Stimulated activated CD4-positive, alpha-beta T cell treated with anti-CD3 and anti-CD28 coated beads, Interleukin-1b, Interleukin-23, amount 100 ng/mL, for 1 hour (primary cell): Measurements from ENCODE around the gene CORT.
A peak's percentile ranks its signal among the peaks of the same experiment; 100 is the strongest.
"Not testable (repeated sequence)": the region's sequence is repeated elsewhere in the genome, so short reads cannot be mapped to it uniquely, and the experiment has no call there.

Source experiments
- DNase-seq, 2 donors: peaks; one replicate each; pipeline ENCODE4 v3.0.0-alpha.2; 2020; ENCODE audit warnings: low read depth in 2 of 2

The CORT gene

GRCh38 chr1:10449751-10450150 lies at the start of gene CORT:
Gene CORT (plus strand): TSS chr1:10450031. CDS start chr1:10450224, 193 bp downstream.
- no peak for DNase-seq

GRCh38 chr1:10401281-10401680 lies 48.5 kb upstream of the CORT start:
- no peak for DNase-seq

GRCh38 chr1:10402729-10403274 lies 47.0 kb upstream of the CORT start:
- DNase-seq, result no peak

- no peak for DNase-seq
Observed at GRCh38 chr1:10407201-10407600, 42.6 kb upstream of the CORT start.

GRCh38 chr1:10415211-10415930 lies 34.5 kb upstream of the CORT start:
- no peak for DNase-seq

- DNase-seq, result not testable (repeated sequence)
Observed at GRCh38 chr1:10415967-10416366, 33.9 kb upstream of the CORT start.

- DNase-seq, result not testable (repeated sequence)
Observed at GRCh38 chr1:10418741-10419140, 31.1 kb upstream of the CORT start.

GRCh38 chr1:10419351-10419750 lies 30.5 kb upstream of the CORT start:
- no peak for DNase-seq

GRCh38 chr1:10421637-10422036 lies 28.2 kb upstream of the CORT start:
- DNase-seq, result no peak

- DNase-seq, result no peak
Observed at GRCh38 chr1:10424034-10424433, 25.8 kb upstream of the CORT start.

GRCh38 chr1:10424651-10425050 lies 25.2 kb upstream of the CORT start:
- no peak for DNase-seq

- not testable (repeated sequence) for DNase-seq
Observed at GRCh38 chr1:10425826-10426534, 23.9 kb upstream of the CORT start.

- DNase-seq, result not testable (repeated sequence)
Observed at GRCh38 chr1:10426535-10426848, 23.3 kb upstream of the CORT start.

GRCh38 chr1:10428984-10429383 lies 20.8 kb upstream of the CORT start:
- no peak for DNase-seq

GRCh38 chr1:10429868-10430215 lies 20.0 kb upstream of the CORT start:
- no peak for DNase-seq

- peak; percentile 68 to 96 for DNase-seq
Observed at GRCh38 chr1:10430216-10431069, 19.4 kb upstream of the CORT start, which contains the start of gene CENPS. Gene CENPS (plus strand): TSS chr1:10430433. CDS start chr1:10430518, 85 bp downstream.

GRCh38 chr1:10431070-10431730 lies 18.6 kb upstream of the CORT start:
- DNase-seq, result no peak

GRCh38 chr1:10432910-10433700 lies 16.7 kb upstream of the CORT start:
- no peak for DNase-seq

- DNase-seq, result no peak
Observed at GRCh38 chr1:10433790-10434189, 16.0 kb upstream of the CORT start.

- no peak for DNase-seq
Observed at GRCh38 chr1:10434590-10434989, 15.2 kb upstream of the CORT start.

GRCh38 chr1:10437052-10437451 lies 12.8 kb upstream of the CORT start:
- no peak for DNase-seq
